ENCODE data around the gene ANO2. TPM values are rescaled to one million over a fixed set of nuclear protein-coding genes. Genes with fewer than 3 reads are reported as not detected.
"Not testable (repeated sequence)": the region's sequence is repeated elsewhere in the genome, so short reads cannot be mapped to it uniquely, and the experiment has no call there.

The ANO2 gene
- total RNA-seq, 2 donors from 2014 or later: 6.7 to 18.5 TPM

- ATAC-seq (ENCODE audit: insufficient number of reproducible peaks, low FRiP score, low read depth) (no peak), DNase-seq (ENCODE audit: low spot score) (no peak)
- Histone ChIP-seq H3K4me3 (no peak overlapping the region), H3K27me3 (replicated peaks; ENCODE audit: insufficient read depth) (no peaks in the 10 kb centered on the region), H3K36me3 (no peaks in the 10 kb centered on the region), H3K4me1 (ENCODE audit: control insufficient read depth in 1 of 2, low read depth in 2 of 2) (no peaks in the 10 kb centered on the region), H3K27ac (no peak overlapping the region), H3K9me3 (no peaks in the 10 kb centered on the region)
- TF ChIP-seq, protein P1, sequence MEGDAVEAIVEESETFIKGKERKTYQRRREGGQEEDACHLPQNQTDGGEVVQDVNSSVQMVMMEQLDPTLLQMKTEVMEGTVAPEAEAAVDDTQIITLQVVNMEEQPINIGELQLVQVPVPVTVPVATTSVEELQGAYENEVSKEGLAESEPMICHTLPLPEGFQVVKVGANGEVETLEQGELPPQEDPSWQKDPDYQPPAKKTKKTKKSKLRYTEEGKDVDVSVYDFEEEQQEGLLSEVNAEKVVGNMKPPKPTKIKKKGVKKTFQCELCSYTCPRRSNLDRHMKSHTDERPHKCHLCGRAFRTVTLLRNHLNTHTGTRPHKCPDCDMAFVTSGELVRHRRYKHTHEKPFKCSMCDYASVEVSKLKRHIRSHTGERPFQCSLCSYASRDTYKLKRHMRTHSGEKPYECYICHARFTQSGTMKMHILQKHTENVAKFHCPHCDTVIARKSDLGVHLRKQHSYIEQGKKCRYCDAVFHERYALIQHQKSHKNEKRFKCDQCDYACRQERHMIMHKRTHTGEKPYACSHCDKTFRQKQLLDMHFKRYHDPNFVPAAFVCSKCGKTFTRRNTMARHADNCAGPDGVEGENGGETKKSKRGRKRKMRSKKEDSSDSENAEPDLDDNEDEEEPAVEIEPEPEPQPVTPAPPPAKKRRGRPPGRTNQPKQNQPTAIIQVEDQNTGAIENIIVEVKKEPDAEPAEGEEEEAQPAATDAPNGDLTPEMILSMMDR (IDR thresholded peaks at IDR 0.05): no peak
These were observed 56.2 kb downstream of the ANO2 start for GRCh38 chr12:5888816-5889315.

GRCh38 chr12:5887819-5888218 is 57.2 kb downstream of the ANO2 start:
- not testable (repeated sequence) for H3K9me3 ChIP-seq

GRCh38 chr12:5884866-5885265 is 60.2 kb downstream of the ANO2 start:
- no peak for ATAC-seq (ENCODE audit: insufficient number of reproducible peaks, low FRiP score, low read depth)
- DNase-seq (ENCODE audit: low spot score): no peak

More at GRCh38 chr12:5887819-5888218, 57.2 kb downstream of the ANO2 start:
- ATAC-seq (ENCODE audit: insufficient number of reproducible peaks, low FRiP score, low read depth); H3K27me3 ChIP-seq (replicated peaks; ENCODE audit: insufficient read depth); H3K27ac ChIP-seq; DNase-seq (ENCODE audit: low spot score); H3K4me3 ChIP-seq; H3K36me3 ChIP-seq; H3K4me1 ChIP-seq (ENCODE audit: control insufficient read depth in 1 of 2, low read depth in 2 of 2): not testable (repeated sequence)

DNA sequence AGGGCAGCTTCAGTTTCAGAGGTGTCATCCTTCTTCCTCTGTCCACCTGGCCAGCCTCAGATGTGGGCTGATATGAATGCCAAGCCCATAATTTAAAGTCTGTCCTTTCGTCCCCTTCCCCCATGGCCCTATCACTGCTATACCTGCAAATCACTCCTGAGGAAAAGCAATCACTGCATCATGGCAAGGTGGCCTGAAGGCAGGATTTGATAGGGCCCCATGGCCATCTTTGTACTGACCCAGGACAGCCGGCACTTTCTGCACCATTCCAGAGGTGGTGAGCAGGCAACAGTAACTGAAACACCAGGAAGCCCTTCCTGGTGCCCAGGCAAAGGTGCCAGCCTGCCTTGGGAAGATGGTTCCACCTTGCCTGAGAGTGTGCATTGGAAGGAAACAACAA is 60.8 kb downstream of the ANO2 start:
- TF ChIP-seq, protein P1 (IDR thresholded peaks at IDR 0.05): no peak
- Histone ChIP-seq H3K36me3 (no peaks in the 10 kb centered on the region), H3K27ac (no peak overlapping the region), H3K4me3 (no peak overlapping the region), H3K4me1 (ENCODE audit: control insufficient read depth in 1 of 2, low read depth in 2 of 2) (no peaks in the 10 kb centered on the region), H3K9me3 (no peaks in the 10 kb centered on the region), H3K27me3 (replicated peaks; ENCODE audit: insufficient read depth) (no peaks in the 10 kb centered on the region)
- DNase-seq (ENCODE audit: low spot score): no peak
- ATAC-seq (ENCODE audit: insufficient number of reproducible peaks, low FRiP score, low read depth): no peak

More at GRCh38 chr12:5884866-5885265, 60.2 kb downstream of the ANO2 start:
- H3K36me3 ChIP-seq: no peaks in the 10 kb centered on the region
- no peak overlapping the region for H3K27ac ChIP-seq
- no peaks in the 10 kb centered on the region for H3K4me1 ChIP-seq (ENCODE audit: control insufficient read depth in 1 of 2, low read depth in 2 of 2)
- H3K4me3 ChIP-seq: no peak overlapping the region
- no peaks in the 10 kb centered on the region for H3K27me3 ChIP-seq (replicated peaks; ENCODE audit: insufficient read depth)
- no peaks in the 10 kb centered on the region for H3K9me3 ChIP-seq
- TF ChIP-seq, protein P1 (IDR thresholded peaks at IDR 0.05): no peak

- TF ChIP-seq, protein P1 (IDR thresholded peaks at IDR 0.05): no peak
- DNase-seq (ENCODE audit: low spot score) (no peak), ATAC-seq (ENCODE audit: insufficient number of reproducible peaks, low FRiP score, low read depth) (no peak)
- no peaks in the 10 kb centered on the region for H3K27me3 ChIP-seq (replicated peaks; ENCODE audit: insufficient read depth)
- H3K4me1 ChIP-seq (ENCODE audit: control insufficient read depth in 1 of 2, low read depth in 2 of 2): no peaks in the 10 kb centered on the region
- no peak overlapping the region for H3K27ac ChIP-seq
- H3K9me3 ChIP-seq: no peaks in the 10 kb centered on the region
- H3K36me3 ChIP-seq: no peaks in the 10 kb centered on the region
- H3K4me3 ChIP-seq: no peak overlapping the region
These were observed 62.4 kb downstream of the ANO2 start for GRCh38 chr12:5882511-5883190.

Data from thoracic aorta (tissue), 2 donors.